CD1c-positive myeloid dendritic cell (primary cell): ENCODE measurements around the gene ATXN1L.
A peak's percentile ranks its signal among the peaks of the same experiment; 100 is the strongest.
"Not testable (repeated sequence)": the region's sequence is repeated elsewhere in the genome, so short reads cannot be mapped to it uniquely, and the experiment has no call there.

Experiments
- DNase-seq: peaks from one replicate; pipeline ENCODE4 v3.0.0-alpha.2; 2016; ENCODE audit errors: extremely low spot score

Gene ATXN1L

GRCh38 chr16:71845639-71846430 is at the start of gene ATXN1L:
Gene ATXN1L, plus strand, starts transcription at chr16:71845976. Its CDS starts 3,765 bp downstream, at chr16:71849741.
- DNase-seq, result peak; percentile 98

GRCh38 chr16:71796501-71797097 is 49.2 kb upstream of the ATXN1L start:
- no peak for DNase-seq

- DNase-seq, result no peak
Observed at GRCh38 chr16:71803305-71803690, 42.5 kb upstream of the ATXN1L start.

- peak; percentile 47 for DNase-seq
Observed at GRCh38 chr16:71807905-71808592, 37.7 kb upstream of the ATXN1L start.

- peak; percentile 97 for DNase-seq
Observed at GRCh38 chr16:71808593-71809459, 37.0 kb upstream of the ATXN1L start, which contains the start of gene AP1G1. Gene AP1G1, minus strand, starts transcription at chr16:71808834. Its CDS starts 19,355 bp downstream, at chr16:71789479.

GRCh38 chr16:71810155-71810530 is 35.6 kb upstream of the ATXN1L start:
- DNase-seq, result peak; percentile 31

GRCh38 chr16:71811261-71811803 is 34.4 kb upstream of the ATXN1L start:
- DNase-seq, result no peak

- DNase-seq, result not testable (repeated sequence)
Observed at GRCh38 chr16:71817155-71817500, 28.6 kb upstream of the ATXN1L start.

GRCh38 chr16:71826533-71827017 is 19.2 kb upstream of the ATXN1L start:
- DNase-seq, result no peak

- DNase-seq, result no peak
Observed at GRCh38 chr16:71830359-71830758, 15.4 kb upstream of the ATXN1L start.

- DNase-seq, result not testable (repeated sequence)
Observed at GRCh38 chr16:71831698-71832097, 14.1 kb upstream of the ATXN1L start.

GRCh38 chr16:71832112-71832511 is 13.7 kb upstream of the ATXN1L start:
- DNase-seq, result not testable (repeated sequence)

- no peak for DNase-seq
Observed at GRCh38 chr16:71834291-71834690, 11.5 kb upstream of the ATXN1L start.

- DNase-seq, result no peak
Observed at GRCh38 chr16:71837150-71837549, 8.6 kb upstream of the ATXN1L start.

- no peak for DNase-seq
Observed at GRCh38 chr16:71840052-71840451, 5.7 kb upstream of the ATXN1L start.

GRCh38 chr16:71843572-71843971 is 2.2 kb upstream of the ATXN1L start:
- no peak for DNase-seq

GRCh38 chr16:71846431-71846830 is 655 bp downstream of the ATXN1L start:
- DNase-seq, result no peak

GRCh38 chr16:71847096-71847495 is 1.3 kb downstream of the ATXN1L start:
- no peak for DNase-seq

GRCh38 chr16:71848622-71849021 is 2.8 kb downstream of the ATXN1L start:
- DNase-seq, result no peak

- DNase-seq, result no peak
Observed at GRCh38 chr16:71851746-71852145, 6.0 kb downstream of the ATXN1L start.

- no peak for DNase-seq
Observed at GRCh38 chr16:71852158-71852557, 6.4 kb downstream of the ATXN1L start.
